GM12875 (cell line): ENCODE measurements around the gene GNB1.

Source experiments
- H3K4me3 ChIP-seq: one replicate; pipeline ENCODE4 v1.5.1; 2011; ENCODE audit warnings: low read depth, low read length, control low read depth
- TF ChIP-seq, protein P1 (sequence below): IDR thresholded peaks from 2 replicates; pipeline ENCODE4 v1.5.1; 2011; ENCODE audit warnings: low read depth, mild to moderate bottlenecking, control low read depth, inconsistent platforms, low read length, moderate library complexity, borderline replicate concordance; ENCODE audit not compliant: insufficient read depth

The GNB1 gene

DNA sequence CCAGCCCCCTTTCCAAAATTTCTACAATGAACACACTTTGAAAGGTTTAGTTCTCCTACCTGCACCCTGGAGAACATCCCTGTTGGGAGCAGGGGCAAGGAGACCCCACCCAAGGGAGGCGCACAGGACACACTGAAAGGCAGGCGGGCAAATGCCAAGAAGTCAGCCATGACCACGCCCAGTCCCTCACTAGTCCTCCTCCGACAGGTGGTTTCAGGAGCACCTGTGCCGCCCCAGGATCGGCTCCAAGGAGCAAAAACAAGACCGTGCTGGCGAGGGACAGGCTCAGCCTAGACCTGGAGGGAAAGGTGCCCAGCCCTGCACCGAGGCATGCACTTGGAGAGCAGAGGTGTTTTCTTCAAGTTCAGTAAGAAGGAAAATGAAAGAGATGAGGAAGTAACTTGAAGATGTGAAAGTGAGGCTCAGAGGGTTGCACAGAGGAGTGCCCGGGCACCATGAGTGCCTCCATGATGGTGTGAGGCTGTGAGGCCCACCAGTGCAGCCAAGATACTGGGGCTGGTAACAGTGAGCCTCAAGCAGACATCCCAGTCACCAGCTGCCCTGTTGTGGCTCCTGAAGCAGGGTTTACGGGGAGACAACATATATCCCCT is 93.1 kb downstream of the GNB1 start:
- H3K4me3 ChIP-seq = no peak overlapping the region
- TF ChIP-seq, protein P1, sequence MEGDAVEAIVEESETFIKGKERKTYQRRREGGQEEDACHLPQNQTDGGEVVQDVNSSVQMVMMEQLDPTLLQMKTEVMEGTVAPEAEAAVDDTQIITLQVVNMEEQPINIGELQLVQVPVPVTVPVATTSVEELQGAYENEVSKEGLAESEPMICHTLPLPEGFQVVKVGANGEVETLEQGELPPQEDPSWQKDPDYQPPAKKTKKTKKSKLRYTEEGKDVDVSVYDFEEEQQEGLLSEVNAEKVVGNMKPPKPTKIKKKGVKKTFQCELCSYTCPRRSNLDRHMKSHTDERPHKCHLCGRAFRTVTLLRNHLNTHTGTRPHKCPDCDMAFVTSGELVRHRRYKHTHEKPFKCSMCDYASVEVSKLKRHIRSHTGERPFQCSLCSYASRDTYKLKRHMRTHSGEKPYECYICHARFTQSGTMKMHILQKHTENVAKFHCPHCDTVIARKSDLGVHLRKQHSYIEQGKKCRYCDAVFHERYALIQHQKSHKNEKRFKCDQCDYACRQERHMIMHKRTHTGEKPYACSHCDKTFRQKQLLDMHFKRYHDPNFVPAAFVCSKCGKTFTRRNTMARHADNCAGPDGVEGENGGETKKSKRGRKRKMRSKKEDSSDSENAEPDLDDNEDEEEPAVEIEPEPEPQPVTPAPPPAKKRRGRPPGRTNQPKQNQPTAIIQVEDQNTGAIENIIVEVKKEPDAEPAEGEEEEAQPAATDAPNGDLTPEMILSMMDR = no peak

DNA sequence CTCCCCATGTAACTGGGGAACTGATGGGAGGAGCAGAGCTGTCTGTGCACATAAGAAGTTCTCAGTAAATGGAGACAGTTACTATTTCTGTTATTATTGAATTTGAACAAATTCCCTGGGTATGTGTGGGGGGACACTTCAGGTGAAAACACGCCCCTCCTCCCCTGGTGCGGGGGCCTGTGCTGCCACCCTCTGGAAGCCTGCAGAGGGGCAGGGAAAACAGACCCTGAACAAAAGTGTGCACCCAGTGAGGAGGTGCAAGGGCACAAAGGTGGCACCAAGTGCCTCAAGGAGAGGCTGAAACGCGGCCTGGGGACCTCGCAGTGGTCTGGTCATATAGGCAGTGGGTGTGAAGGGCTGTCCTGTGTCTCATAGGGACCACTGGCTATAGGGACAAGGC is 94.4 kb downstream of the GNB1 start:
- no peak overlapping the region for H3K4me3 ChIP-seq
- TF ChIP-seq, protein P1 = peak; percentile 22; the same call in 1 of the 2 replicates

DNA sequence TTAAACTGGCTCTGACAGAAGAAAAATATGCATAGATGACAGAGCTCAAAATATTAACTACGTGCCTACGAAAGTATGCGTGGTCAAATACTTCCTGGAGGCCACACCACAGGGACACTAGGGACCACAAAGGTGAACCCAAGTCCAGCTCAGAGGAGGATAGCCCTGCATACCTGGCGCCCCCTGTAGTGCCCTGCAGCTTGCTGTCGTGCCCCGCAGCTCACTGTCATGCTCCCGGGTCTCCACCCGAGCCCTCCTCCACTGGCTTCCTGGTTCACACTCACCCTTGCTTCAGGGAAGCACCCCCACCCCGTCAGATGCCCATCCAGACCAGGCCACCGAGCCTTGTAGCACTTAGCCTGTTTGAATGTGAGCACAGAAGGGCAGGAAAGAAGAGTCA is 95.9 kb downstream of the GNB1 start:
- H3K4me3 ChIP-seq = no peak overlapping the region
- TF ChIP-seq, protein P1 = no peak

DNA sequence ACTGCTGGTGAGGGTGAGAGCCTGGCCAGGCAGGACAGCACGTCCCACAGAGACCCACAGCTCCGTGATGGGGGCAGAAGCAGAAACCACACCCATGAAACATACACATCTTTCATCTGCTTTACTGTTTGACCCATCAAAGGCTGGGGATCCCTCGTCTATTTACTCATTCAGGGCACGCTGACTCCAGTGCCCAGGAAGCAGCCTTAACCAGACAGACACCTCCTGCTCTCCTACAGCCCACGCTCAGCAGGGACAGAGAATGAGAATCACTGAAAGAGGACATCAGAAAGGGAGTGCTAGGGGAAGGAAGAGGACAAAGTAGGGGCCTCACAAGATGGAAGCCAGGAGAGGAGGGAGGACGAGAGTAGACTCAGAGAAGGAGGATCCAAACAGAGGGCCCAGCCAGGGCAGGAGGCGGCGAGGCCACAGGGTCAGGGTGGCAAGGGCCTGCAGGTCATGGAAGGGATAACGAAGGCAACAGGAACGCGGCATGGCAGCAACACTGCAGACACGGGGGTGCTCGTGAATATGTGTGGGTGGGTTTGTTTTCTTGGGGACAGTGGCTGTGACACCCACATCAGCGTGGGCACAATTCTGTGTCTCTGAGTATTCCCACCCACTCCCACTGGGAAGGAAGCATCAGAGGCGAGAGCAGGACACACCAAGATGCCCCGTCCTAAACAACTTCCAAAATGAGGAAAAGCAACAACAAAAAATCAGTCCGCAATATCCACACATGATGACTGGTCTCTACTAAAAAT is 97.2 kb downstream of the GNB1 start:
- TF ChIP-seq, protein P1 = no peak
- no peak overlapping the region for H3K4me3 ChIP-seq

DNA sequence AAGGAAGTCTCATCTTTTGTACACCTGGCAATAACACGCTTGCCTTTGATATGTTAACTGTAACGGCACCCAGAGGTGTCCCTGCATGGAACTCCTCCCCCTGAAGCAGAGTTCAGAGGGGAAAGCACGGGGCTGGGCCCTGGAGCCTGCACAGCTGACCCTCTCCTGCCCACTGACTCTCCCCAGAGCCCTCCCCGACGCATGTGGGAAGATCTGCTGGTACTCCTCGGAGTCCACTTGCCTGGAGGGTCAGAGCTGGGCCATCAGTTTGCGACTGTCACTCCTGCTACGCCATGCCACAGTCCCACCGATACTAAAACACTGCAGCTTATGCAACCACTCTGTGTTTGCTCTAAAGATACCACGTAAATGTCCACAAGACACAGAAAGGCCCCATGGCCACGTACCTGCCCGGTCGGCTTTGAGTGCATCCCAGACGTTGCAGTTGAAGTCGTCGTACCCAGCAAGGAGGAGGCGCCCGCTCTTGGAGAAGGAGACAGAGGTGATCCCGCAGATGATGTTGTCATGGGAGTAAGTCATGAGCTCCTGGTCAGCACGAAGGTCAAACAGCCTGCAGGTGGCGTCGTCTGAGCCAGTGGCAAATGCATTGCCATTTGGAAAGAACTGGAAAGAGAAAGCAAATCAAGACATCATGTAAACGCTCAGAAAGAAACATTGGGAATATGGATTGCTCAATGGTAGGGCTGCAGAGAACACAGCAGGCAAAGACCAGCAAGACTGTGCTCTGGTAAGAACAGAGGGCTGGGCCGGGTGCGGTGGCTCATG is 102.0 kb downstream of the GNB1 start:
- H3K4me3 ChIP-seq = no peak overlapping the region
- TF ChIP-seq, protein P1 = peak; percentile 37; the same call in 1 of the 2 replicates

DNA sequence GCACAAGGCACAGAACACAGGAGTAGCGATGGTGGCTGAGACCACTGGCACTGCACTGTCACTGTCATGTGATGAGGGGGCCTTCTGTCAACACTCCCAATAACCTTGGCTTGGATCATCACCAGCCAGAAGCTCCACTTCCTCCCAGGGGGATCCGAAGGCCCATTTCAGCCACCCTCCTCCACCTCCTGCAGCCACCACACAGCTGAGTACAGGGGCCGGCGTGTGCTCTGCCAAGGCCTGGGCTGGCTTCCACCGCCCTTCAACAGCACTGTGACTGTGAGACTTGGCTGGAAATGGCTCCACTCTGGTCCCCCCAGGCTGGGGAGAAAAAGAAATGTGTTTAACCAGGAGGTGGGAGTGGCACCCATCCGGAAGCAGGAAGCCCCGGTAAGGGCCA is 102.8 kb downstream of the GNB1 start:
- TF ChIP-seq, protein P1 = no peak
- H3K4me3 ChIP-seq = no peak overlapping the region
